Stimulated activated CD4-positive, alpha-beta T cell treated with anti-CD3 and anti-CD28 coated beads, TNF-alpha, amount 100 ng/mL, for 4 hours (primary cell): ENCODE results near the gene AIFM3.

Experiments
- DNase-seq, 3 experiments: peaks; one replicate each; pipeline ENCODE4 v3.0.0-alpha.2; 2020; ENCODE audit warnings: low read depth in 3 of 3

AIFM3 gene

GRCh38 chr22:20991252-20992055 is 24.4 kb downstream of the AIFM3 start:
- no peak for DNase-seq

GRCh38 chr22:20992056-20992442 is 25.0 kb downstream of the AIFM3 start:
- no peak for DNase-seq

DNA sequence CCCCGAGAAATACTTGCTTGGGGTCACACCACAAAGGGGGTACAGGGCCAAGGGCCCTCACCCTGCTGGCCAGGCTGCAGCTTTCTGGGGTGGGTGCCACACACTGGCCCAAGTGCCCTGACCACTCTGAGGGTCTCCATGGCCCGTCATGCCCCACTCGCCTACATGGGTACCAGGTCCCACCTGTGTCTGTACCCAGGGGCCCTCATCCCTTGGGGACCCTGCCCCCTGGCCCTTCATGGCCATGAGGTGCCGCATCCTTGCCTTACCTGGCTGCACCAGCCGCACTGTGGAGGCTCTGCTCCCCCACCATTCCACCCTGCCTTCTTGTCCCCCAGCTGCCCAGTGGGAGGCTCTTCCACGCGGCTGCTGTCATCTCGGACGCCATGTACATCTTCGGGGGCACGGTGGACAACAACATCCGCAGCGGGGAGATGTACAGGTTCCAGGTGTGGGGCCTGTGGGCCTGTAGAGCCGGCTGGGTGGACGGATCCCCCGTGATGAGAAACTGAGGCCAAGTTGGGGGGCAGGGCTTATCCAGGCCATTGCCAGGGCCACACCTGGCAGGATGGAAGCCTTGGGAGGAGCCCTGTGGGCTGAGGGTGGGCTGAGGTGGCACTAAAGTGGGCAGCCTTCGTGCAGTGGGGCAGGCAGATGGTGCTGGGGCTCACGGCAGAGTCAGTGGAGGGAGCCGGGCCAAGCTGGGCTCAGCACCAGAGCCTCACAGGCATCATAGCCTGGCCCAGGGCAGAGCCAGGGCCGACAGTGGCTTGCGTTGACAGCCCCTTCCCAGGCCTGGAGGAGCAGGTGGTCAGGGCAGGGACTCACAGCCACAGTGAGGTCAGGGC is 25.6 kb downstream of the AIFM3 start:
- no peak for DNase-seq

DNA sequence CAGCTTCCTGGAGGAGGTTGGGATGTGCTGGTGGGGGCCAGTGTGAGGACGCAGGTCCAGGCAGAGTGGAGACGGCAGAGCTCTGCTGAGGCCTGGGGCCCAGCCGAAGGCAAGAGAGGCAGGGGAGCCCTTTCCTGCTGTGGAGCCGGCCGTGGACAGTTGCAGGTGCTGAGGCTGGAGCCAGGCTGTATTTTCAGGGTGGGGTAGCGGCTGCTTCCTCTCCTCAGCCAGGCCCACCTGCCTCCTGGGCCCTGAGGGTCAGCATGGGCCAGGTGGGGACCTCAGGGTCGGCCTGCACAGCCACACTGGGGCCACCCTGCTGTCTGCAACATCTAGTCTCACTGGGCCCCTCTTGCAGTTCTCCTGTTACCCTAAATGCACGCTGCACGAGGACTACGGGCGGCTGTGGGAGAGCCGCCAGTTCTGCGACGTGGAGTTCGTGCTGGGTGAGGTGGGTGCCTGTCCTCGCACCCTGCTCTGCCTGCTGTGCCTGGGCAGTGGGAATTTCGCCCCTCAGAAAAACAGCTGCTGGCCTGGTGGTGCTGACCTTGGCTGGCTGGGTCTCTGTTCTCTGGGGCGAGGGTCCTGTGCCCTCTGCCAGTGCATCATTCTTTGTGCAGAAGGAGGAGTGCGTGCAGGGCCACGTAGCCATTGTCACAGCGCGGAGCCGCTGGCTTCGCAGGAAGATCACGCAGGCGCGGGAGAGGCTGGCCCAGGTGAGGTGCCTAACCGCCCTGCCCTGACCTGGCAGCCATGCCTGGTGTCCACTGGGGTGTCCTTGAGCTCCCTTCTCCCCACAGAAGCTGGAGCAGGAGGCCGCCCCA is 26.5 kb downstream of the AIFM3 start:
- no peak for DNase-seq

DNA sequence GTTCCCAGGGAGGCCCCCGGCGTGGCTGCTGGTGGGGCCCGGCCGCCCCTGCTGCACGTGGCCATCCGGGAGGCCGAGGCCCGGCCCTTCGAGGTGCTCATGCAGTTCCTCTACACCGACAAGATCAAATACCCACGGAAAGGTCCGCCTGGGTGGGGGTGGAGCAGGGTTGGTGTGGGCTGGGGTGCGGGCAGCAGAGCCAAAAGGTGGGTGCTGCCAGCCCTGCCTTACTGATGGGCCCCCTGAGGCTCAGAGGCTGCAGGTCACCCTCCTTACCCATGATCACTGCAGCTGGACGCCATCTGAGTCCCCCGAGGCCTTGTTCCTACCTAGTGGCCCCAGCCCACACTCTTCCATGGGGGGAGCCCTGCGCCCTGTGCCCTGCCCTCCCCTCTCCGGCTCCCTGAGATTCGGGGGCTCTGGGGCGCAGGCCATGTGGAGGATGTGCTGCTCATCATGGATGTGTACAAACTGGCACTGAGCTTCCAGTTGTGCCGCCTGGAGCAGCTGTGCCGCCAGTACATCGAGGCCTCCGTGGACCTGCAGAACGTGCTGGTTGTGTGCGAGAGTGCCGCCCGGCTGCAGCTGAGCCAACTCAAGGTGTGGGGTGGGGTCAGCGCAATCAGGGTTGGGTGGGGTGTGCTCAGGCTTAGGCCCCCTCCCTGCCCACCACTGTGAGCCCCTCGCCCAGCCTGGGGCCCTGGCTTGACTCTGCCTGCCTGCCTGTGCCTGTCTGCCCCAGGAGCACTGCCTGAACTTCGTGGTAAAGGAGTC is 27.3 kb downstream of the AIFM3 start:
- DNase-seq = no peak

GRCh38 chr22:20994902-20995241 is 27.8 kb downstream of the AIFM3 start:
- no peak for DNase-seq

GRCh38 chr22:20995329-20996030 is 28.4 kb downstream of the AIFM3 start:
- DNase-seq = no peak

DNA sequence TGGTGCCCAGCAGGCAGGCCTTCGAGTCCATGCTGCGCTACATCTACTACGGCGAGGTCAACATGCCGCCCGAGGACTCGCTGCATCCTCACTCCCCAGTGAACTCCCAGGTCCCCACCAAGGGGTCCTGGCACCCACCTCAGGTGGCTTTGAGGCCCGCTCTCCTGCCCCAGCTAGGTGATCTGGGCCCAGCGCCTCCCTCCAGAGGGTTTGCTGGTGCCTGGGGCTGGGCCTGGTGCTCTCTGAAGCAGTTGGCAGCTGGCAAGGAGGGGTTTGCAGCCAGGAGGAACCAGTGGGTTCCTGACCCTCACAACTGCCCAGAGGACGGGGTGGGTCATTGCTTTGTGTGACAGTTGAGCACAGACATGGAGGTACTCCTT is 29.0 kb downstream of the AIFM3 start:
- DNase-seq = no peak

GRCh38 chr22:20996598-20997535 is 29.8 kb downstream of the AIFM3 start:
- no peak for DNase-seq

GRCh38 chr22:20997536-20998257 is 30.6 kb downstream of the AIFM3 start:
- DNase-seq = no peak

- DNase-seq = no peak
Measured at GRCh38 chr22:20998411-20999336, 31.6 kb downstream of the AIFM3 start.

DNA sequence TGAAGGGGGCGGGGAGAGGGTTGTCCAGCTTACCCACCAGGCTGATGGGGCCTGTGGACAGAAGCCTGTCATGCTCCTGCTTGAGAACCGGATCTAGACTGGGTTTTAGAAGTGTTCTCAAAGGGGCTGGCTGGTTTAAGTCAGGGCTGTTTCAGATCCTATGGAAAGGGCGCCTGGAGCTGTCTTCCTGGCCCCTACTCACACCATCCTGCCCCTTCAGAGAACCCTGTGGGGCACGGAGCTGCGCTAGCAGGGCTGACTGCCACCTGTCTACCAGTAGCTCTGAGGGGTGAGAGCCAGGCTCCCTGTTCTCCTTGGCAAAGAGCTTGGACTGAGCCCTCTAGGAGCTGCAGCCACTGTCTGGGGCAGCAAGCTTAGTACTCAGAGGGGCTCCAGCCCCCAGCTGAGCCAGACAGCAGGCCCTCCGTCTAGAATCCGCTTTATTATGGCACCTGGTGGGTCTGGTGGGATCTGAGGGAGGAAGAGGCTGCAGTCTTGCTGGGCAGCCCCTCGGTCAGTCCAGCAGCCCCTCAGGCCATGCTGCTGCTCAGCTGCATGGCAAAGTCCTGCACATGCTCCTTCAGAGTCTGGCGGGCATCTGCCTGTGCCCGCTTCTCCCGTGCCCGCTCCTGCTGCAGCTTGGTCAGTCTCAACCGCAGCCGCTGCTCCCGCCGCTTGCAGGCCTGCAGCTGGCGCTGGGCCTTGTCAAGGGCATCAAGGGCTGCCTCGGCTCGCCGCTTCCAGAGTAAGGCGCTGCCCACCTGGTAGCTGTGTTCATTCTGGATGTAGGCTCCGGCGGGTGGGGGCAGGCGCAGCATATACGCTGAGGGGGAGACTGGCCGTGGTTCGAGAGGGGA is 32.5 kb downstream of the AIFM3 start:
- no peak for DNase-seq

DNA sequence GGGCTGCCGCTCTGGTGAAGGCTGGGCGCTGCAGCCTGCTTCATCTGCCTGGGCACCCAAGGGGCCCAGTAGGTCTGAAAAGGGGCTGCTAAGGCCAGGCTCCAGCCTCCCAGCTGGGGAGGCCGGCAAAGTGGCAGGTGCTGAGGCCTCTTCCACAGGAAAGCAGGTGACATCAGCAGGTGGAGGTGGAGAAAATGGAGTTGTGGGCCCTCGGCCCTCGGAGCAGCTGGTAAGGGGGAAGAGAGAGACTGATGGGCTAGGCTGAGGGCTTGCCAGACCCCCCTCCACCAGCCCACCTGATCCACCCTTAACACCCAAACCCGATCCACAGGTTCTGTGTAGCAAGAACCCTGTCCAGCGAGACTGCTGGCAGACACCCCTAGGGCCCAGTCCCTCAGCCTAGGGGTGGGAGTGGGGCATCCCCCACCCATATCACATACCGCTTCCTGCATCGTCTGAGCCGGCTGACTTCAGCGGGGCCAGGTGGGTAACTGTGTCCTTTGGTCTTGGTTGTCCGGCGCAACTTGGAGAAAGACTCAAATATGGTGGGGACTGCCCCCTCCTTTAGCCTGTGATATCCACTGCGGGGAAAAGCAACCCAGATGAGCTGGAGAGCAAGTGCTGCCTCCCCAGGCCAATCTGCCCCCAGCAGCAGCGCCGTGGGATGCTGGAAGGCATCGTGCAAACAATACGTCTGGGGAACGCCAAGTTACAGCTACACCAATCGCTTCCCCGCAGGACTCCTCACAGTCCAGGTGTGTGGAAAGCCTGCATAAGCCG is 33.3 kb downstream of the AIFM3 start:
- DNase-seq = no peak

GRCh38 chr22:21000987-21001600 is 34.0 kb downstream of the AIFM3 start:
- no peak for DNase-seq

GRCh38 chr22:21001601-21002325 is 34.7 kb downstream of the AIFM3 start, which contains the start of gene THAP7:
Gene THAP7 (minus strand): TSS chr22:21002118. CDS start chr22:21001911, 207 bp downstream.
- DNase-seq = peak; percentile 94 to 96 (median 95)
